HCEC 1CT (cell line): Measurements from ENCODE around the gene ZBTB11.
"Not testable (repeated sequence)": the region's sequence is repeated elsewhere in the genome, so short reads cannot be mapped to it uniquely, and the experiment has no call there.

Experiments
- DNase-seq: peaks from one replicate; pipeline ENCODE4 v3.0.0-alpha.2; 2017

Gene ZBTB11, protein sequence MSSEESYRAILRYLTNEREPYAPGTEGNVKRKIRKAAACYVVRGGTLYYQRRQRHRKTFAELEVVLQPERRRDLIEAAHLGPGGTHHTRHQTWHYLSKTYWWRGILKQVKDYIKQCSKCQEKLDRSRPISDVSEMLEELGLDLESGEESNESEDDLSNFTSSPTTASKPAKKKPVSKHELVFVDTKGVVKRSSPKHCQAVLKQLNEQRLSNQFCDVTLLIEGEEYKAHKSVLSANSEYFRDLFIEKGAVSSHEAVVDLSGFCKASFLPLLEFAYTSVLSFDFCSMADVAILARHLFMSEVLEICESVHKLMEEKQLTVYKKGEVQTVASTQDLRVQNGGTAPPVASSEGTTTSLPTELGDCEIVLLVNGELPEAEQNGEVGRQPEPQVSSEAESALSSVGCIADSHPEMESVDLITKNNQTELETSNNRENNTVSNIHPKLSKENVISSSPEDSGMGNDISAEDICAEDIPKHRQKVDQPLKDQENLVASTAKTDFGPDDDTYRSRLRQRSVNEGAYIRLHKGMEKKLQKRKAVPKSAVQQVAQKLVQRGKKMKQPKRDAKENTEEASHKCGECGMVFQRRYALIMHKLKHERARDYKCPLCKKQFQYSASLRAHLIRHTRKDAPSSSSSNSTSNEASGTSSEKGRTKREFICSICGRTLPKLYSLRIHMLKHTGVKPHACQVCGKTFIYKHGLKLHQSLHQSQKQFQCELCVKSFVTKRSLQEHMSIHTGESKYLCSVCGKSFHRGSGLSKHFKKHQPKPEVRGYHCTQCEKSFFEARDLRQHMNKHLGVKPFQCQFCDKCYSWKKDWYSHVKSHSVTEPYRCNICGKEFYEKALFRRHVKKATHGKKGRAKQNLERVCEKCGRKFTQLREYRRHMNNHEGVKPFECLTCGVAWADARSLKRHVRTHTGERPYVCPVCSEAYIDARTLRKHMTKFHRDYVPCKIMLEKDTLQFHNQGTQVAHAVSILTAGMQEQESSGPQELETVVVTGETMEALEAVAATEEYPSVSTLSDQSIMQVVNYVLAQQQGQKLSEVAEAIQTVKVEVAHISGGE

DNA sequence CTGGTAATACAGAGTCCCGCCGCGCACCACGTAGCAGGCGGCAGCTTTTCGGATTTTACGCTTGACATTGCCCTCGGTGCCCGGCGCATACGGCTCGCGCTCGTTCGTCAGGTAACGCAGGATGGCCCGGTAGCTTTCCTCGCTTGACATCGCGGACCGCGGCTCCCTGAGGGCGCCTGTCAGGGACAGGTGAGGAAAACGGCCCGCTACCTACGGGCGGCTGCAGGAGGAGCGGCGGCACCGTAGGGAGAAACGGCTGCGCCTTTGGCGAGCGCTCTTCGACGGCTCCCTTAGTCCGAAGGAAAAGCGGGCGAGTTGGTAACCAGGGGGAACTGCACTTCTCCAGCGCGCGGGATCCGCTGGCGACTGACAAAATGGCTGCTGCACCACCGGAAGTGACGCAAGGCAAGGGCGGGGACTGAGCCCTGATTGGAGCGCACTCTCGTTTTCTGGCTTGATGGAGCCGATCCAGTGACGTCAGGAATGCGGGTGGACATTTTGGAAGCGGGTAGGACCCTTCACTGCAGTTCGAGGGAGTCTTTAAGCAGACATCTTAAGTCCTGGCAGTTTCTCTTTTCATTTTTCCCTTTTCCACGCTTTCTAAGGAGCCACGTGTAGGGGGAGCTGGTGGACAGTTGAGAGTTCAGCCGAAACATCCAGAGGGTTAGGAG, at the start of gene ZBTB11:
TSS of gene ZBTB11 (minus strand) at position 368 of the 671 bp plus-strand sequence. CDS start at position 150, 218 bp downstream.
- peak; percentile 100 for DNase-seq

DNA sequence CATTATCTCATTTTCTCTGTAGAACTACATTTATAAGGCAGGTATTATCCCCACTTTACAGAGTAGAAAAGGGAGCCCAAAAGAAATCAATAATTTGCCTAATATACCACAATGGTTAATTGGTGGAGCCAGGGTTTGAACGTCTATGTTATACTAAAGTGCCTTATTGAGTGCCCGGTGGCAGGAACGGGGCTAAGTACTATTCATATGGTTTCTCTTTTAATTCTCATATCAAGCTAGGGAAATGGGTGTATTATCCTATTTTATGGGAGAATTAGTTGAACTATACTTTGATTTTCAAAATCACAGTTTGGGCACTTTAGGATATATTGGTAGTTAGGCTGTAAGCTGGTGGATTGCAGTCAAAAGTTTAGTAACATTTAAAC, 49.0 kb upstream of the ZBTB11 start:
- DNase-seq: no peak

DNA sequence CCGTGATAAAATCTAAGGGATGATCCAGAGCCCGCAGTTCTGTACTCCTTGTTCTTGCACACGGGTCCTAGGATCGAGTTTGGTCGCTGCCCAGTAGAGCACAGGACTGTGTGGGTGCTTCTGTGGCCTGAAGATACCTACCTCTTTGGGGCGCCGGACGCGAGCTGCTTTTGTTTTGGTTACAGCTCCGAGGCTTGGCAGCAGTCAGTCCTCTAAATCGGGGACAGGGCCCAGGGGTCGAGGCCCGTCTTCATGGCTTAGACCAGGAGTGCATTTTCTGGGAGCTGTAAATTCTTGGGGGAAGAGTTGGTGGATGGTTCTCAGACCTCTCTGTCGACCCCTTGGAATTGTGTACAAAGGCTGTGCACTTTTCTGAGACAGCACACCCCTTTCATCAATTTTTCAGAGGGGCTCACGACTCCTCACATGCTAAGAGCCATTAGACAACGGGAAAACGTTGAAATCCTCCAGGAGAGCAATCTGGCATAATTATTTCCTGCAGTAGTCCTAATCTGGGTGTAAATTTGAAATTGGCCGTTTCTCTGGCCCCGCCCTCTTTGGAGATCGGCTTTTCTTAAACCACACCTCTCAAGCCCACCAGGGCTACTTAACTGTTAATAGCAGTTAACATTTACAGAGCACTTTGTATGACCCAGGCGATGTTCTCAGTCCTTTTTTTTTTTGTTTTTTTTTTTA, 48.4 kb upstream of the ZBTB11 start:
- DNase-seq: no peak

DNA sequence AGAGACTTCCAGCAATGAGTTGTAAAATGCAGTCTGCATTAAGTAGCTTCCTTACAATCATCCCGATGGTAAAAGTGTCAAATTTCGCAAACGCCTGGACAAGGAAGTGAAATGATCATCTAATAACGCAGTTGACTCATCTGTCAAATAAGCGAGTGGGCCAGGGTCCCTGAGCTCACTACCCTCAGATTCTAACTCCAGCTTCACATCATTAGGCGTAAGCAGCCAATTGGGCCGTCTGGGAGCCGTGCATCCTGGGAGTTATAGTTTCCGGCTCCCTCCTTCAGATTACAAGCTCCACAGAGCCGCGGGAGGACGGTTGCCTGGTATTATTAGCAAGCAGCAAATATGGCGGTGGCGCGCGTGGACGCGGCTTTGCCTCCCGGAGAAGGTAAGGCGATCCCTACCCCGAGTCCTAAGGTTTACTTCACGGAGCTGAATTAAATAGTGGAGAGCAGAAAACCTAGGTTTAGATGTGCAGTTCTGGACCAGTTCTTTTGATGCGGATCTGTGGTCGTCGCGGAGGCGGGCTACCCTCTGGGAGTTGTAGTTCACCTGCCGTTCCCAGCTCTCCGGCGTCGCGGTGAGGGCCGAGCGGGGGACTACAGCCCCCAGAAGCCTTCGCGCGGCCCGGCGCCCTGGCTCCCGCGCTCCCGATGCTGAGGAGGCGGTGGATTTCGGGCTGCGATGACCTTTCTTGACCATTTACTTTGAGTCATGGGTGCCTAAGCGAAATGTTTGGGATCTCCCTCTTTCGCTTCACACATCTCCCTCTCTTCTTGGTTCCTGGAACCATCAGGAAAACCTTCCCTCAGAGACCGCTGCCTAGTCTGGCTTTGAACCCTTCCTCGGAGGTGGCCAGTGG, 47.6 kb upstream of the ZBTB11 start, which contains the start of gene CEP97:
TSS of gene CEP97 (plus strand) at position 286 of the 865 bp plus-strand sequence. CDS start at position 349, 63 bp downstream.
- DNase-seq: peak; percentile 94

DNA sequence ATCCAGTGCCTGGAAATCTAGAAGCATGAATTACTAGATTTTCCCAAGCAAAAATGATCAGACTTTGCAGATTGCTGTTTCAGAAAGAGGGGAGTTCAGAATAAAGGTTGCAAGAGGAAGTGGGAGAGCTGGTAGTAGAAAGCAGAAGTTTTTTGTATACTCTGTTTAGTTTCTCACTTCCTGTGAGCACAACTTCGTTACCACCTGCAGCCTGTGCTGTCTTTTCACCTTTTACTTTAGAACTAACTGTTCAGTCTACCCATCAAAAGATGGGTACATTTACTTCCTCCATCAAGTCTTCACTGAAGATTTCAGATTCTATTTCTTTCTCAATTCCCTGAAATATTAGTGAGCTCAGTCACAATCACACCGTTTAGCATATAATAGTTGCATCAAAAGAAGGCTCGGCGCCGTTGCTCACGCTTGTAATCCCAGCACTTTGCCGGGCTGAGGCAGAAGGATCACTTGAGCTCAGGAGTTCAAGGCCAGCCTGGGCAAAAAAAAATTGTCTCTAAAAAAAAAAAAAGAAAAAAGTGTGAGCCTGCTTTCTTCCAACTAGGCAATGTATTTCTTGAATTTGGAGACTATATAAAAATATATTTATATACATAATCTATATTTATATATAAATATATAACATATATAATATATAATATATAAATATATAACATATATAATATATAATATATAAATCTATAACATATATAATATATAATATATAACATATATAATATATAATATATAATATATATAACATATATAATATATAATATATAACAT, 45.7 kb upstream of the ZBTB11 start:
- no peak for DNase-seq

DNA sequence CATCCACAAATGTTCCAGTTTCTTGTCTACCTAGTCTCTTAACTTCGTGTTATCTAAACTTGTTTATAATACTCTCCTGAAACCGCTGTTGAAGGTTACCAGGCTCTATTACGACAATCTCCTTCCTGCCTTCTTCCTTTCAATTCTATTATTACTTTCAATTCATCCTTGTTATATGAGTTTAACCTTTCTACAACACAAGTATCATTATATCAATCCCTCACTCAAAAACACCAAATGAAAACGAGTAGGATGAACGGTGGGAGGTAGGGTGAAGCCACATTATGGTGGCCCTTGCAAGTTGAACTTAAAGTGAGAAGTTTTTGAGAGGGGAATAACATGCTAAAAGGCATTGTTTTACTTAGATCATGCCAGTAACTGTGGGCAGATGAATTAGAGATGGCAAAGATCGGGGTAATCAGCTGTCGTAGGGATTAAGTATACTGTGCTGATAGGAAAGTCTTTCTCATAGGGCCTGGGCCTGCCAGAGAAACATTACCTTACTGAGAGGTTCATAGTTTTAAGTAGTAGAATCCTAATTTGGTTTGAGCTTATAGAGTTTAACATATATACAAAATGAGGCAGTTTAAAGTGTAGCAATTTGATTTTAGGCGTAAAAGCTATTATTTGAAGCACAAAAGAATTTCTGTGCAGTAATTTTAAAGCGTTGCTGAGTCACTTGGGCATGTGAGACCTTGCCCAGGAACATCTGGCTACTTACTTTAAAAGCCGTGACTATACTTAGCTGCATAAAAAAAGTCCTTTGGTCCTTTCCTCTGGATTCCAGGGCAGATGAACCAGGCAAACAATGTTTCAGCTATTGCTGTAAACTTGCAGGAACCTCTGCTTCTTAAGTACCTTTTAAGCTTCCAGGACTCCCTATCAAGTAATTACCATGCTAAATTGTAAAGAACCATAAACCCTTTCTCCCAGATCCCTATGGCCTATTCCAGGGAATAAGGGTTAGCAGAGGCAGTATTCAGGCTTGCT, 44.2 kb upstream of the ZBTB11 start:
- DNase-seq: peak; percentile 1

DNA sequence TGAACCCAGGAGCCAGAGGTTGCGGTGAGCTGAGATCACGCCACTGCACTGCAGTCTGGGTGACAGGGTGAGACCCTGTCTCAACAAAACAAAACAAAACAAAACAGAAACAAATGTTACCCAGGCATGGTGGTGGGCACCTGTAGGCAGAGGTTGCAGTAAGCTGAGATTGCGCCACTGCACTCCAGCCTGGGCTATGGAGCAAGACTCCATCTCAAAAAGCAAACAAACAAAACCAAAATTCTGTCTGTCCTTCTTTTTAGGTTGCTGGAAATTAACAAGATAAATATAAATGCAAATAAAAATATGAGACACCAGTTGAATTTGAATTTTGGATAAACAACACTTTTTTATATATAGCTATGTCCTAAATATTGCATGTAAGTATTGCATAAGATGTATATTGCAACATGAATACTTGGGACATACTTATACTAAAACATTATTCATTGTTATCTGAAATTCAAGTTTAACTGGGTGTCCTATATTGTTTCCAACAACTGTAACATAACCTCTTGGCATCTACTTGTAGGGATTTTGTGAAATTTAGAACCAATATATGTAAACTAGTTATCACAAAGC, 42.8 kb upstream of the ZBTB11 start:
- DNase-seq: peak; percentile 14

DNA sequence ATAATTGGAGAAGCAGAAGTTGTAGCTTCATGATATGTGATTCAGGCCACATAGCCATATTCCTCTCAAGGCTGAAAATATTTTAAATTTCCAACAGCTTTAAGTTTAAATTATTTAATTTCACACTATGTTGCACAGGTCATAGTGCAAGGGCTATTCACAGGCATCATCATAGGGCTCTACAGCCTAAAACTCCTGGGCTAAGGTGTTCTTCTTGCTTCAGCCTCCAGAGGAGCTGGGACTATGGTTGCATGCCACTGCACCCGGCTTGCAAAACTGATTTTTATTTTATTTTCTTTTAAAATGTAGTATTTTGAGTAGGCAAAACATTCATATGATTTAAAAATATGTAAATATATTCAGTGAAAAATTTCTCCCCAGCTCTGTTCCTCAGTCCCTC, 41.5 kb upstream of the ZBTB11 start:
- no peak for DNase-seq

DNA sequence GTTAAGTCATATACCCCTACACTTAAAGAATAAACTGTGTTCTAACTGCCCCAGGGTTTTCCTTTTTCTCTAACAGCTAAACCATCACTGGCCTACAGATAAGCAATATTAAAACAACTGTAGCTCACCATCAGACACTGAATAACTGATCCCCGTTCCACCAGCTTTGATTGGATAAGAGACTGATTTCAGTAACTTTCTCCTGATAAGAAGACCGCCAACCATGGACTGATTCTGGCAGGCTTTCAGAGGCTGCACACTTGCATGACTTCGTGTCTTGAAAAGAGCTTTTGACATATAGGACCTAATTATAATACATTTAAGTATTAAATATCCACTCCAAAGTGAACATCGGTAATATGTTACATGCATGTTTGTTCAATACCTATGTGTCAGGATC, 32.2 kb upstream of the ZBTB11 start:
- DNase-seq: no peak

DNA sequence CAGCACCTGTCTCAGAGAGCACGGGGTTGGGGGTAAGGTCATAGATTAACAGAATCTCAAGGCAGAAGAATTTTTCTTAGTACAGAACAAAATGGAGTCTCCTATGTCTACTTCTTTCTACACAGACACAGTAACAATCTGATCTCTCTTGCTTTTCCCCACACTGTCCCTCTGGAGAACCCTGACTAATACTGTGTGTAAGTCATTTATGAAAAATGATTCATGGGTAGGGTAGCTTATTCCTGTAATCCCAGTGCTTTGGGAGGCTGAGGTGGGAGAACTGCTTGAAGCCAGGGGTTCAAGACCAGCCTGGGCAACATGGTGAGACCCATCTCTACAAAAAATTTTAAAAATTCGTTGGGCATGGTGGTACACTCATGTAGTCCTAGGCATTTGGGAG, 27.7 kb upstream of the ZBTB11 start:
- peak; percentile 48 for DNase-seq

DNA sequence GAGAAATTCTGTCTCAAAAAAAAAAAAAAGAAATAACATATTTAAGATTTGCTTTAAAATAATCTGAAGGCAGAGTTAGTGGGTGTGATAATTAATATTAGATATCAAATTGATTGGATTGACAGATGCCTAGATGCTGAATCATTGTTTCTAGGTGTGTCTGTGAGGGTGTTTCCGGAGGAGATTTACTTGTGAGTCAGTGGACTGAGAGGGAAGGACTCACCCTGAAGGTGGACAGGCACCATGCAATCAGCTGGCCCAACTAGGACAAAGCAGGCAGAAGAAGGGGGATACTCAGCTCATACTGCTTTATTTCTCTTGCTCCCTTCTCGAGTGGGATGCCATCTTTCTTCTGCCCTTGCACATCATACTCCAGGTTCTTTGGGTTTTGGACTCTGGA, 26.2 kb upstream of the ZBTB11 start:
- peak; percentile 18 for DNase-seq

DNA sequence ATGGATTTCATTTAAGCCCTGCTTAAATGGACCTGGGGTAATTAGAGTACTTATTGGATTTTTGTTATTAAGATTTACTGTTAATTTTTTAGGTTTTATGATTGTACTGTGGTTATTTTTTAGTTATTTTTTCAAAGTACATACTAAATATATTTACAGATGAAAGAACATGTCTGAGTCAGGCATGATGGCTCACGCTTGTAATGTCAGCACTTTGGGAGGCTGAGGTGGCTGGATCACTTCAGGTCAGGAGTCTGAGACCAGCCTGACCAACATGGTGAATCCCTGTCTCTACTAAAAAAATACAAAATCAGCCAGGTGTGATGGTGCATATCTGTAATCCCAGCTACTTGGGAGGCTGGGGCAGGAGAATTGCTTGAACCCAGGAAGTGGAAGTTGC, 25.8 kb upstream of the ZBTB11 start:
- DNase-seq: no peak

DNA sequence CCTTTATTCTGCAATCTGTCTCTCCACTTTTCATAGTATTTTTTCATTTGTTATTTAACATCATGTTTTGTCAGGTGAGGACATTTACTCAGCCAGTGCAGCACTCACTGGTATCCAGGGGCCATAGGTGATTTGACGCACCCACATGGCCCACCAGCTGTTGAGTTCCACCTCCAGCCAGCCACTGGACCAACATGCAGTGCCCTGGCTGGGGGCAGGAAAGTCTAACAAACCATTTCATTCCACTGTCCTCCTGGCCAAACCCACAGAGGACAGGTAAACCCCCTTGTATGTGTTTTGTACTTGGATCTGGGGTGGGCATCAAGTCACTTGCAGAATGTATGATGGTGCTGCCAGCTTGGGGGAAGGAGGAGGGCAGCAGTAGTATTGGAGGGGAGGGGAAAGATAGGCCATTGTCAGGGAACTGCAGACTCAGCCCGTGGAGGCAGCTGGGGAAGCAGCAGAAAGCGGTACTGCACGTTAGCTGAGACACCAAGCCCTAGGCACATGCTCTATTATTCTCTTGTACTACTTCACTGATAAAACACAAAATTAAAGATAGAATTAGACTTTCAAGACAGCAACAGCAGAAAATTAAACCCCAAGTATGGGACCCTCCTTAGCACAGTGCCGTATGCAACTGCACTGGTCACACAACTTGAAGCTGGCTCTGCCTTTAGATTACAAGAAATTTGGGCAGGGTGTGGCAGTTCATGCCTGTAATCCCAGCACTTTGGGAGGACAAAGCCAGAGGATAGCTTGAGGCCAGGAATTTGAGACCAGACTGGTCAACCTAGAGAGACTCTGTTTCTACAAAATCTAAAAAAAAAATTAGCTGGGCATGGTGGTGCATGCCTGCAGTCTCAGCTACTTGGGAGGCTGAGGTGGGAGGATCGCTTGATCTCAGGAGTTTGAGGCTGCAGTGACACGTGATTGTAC, 25.0 kb upstream of the ZBTB11 start:
- no peak for DNase-seq

DNA sequence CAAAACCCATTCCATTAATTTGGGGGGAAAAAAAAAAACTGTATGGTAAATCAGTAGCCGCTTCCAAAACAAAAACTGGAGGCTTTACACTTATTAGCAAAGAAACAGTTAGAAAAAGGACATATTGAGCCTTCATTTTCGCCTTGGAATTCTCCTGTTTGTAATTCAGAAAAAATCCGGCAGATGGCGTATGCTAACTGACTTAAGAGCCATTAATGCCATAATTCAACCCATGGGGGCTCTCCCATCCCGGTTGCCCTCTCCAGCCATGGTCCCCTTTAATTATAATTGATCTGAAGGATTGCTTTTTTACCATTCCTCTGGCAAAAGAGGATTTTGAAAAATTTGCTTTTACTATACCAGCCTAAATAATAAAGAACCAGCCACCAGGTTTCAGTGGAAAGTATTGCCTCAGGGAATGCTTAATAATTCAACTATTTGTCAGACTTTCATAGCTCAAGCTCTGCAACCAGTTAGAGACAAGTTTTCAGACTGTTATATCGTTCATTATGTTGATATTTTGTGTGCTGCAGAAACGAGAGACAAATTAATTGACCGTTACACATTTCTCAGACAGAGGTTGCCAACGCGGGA, 18.9 kb upstream of the ZBTB11 start:
- peak; percentile 49 for DNase-seq

DNA sequence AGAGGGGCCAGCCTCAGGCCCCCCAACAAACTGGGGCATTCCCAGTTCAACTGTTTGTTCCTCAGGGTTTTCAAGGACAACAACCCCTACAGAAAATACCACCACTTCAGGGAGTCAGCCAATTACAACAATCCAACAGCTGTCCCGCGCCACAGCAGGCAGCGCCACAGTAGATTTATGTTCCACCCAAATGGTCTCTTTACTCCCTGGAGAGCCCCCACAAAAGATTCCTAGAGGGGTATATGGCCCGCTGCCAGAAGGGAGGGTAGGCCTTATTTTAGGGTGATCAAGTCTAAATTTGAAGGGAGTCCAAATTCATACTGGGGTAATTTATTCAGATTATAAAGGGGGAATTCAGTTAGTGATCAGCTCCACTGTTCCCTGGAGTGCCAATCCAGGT, 17.9 kb upstream of the ZBTB11 start:
- DNase-seq: not testable (repeated sequence)

DNA sequence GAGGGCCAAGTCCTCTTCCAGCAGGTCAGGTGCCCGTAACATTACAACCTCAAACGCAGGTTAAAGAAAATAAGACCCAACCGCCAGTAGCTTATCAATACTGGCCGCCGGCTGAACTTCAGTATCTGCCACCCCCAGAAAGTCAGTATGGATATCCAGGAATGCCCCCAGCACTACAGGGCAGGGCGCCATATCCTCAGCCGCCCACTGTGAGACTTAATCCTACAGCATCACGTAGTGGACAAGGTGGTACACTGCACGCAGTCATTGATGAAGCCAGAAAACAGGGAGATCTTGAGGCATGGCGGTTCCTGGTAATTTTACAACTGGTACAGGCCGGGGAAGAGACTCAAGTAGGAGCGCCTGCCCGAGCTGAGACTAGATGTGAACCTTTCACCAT, 16.6 kb upstream of the ZBTB11 start:
- peak; percentile 54 for DNase-seq
